GM12878 (cell line): Measurements from ENCODE around the gene VSTM2L. TPM values are rescaled to one million over a fixed set of nuclear protein-coding genes. Genes with fewer than 3 reads are reported as not detected.
"Not testable (repeated sequence)": the region's sequence is repeated elsewhere in the genome, so short reads cannot be mapped to it uniquely, and the experiment has no call there.

Experiments
- ATAC-seq: fragments of 200-7000 bp; cut with Tn5 transposase; 3 replicates; pipeline ENCODE4 v1.9.1; 2020; ENCODE audit warnings: mild to moderate bottlenecking, moderate library complexity
- BruUV-seq: library from RNA; stranded (reverse); fragments of 400-500 nt; replicated peaks from 2 replicates; lab custom pipeline; 2021; lab: Mats Ljungman, UMichigan
- CTCF ChIA-PET: fragments of 300-600 bp; sonication (Branson Sonifier 250); formaldehyde crosslinking; extraction: SDS; loops from one replicate; lab custom pipeline; 2021; ENCODE audit warnings: inconsistent platforms; lab: Yijun Ruan, JAX
- POLR2A ChIA-PET: fragments of 350-600 bp; formaldehyde crosslinking; extraction: SDS; loops from one replicate; lab custom pipeline; 2021; ENCODE audit warnings: inconsistent platforms; lab: Charles Lee
- RAD21 ChIA-PET: fragments of 300-600 bp; sonication (Branson Sonifier 250); formaldehyde crosslinking; loops from one replicate; lab custom pipeline; 2023; ENCODE audit warnings: antibody characterized with exemption; ENCODE audit not compliant: unreplicated experiment; lab: Charles Lee
- SMC1A ChIA-PET: fragments of 300-600 bp; sonication (Branson Sonifier 250); formaldehyde crosslinking; loops from one replicate; lab custom pipeline; 2023; ENCODE audit not compliant: unreplicated experiment, uncharacterized antibody; lab: Charles Lee
- DNase-seq: peaks from one replicate; pipeline ENCODE4 v3.0.0-alpha.2; 2011; ENCODE audit warnings: low read depth, low spot score
- FAIRE-seq: peaks from 3 replicates; lab custom pipeline; 2011; peaks lifted over from hg19 to GRCh38; lab: Jason Lieb, UNC
- H2AFZ ChIP-seq: 2 replicates; pipeline ENCODE4 v1.6.0; 2011; ENCODE audit warnings: low read depth, low read length, control low read depth; ENCODE audit not compliant: control insufficient read depth
- H3K27ac ChIP-seq: 2 replicates; pipeline ENCODE4 v1.5.1; 2011; ENCODE audit warnings: control low read depth; ENCODE audit not compliant: control insufficient read depth, insufficient read depth
- H3K27me3 ChIP-seq, 2 experiments: replicated peaks in 1 of 2; 2 replicates each; pipeline versions ENCODE4 v1.6.0 to v1.6.1; 2011; ENCODE audit warnings: low read length in 1 of 2; ENCODE audit not compliant: control insufficient read depth in 2 of 2, insufficient read depth in 2 of 2
- H3K36me3 ChIP-seq, 2 experiments: 2 replicates each; pipeline ENCODE4 v1.5.1; 2011; ENCODE audit warnings: low read length in 1 of 2; ENCODE audit not compliant: control insufficient read depth in 2 of 2, insufficient read depth in 2 of 2
- H3K4me1 ChIP-seq: 2 replicates; pipeline ENCODE4 v1.6.1; 2011; ENCODE audit warnings: mild to moderate bottlenecking, low read length, moderate library complexity, mixed read lengths; ENCODE audit not compliant: control insufficient read depth, insufficient read depth
- H3K4me2 ChIP-seq: 2 replicates; pipeline ENCODE4 v1.6.0; 2011; ENCODE audit warnings: control low read depth; ENCODE audit not compliant: control insufficient read depth, insufficient read depth
- H3K4me3 ChIP-seq: fragments of 200-600 bp; sonication (generic); 2 replicates; pipeline ENCODE4 v1.5.1; 2016
- H3K79me2 ChIP-seq: 2 replicates; pipeline ENCODE4 v1.6.0; 2011; ENCODE audit warnings: low read length; ENCODE audit not compliant: control insufficient read depth, insufficient read depth
- H3K9ac ChIP-seq: 2 replicates; pipeline ENCODE4 v1.8.0; 2011; ENCODE audit warnings: low read length, control low read depth, mixed read lengths; ENCODE audit not compliant: control insufficient read depth, insufficient read depth
- H3K9me3 ChIP-seq: replicated peaks from 3 replicates; pipeline ENCODE4 v1.5.1; 2011; ENCODE audit warnings: mild to moderate bottlenecking, low read length; ENCODE audit not compliant: control insufficient read depth, insufficient read depth
- H4K20me1 ChIP-seq: 2 replicates; pipeline ENCODE4 v1.6.0; 2011; ENCODE audit not compliant: control insufficient read depth, insufficient read depth
- WGBS: methylation state at CpG from one replicate; pipeline ENCODE4 v1.1.6; 2016; ENCODE audit warnings: low lambda C conversion rate; ENCODE audit not compliant: insufficient replicate concordance, insufficient coverage; ENCODE audit errors: missing lambda C conversion rate; 5-methylcytosine and 5-hydroxymethylcytosine counted together
- in situ Hi-C: fragments of 300-500 bp; cut with MboI; formaldehyde crosslinking; loops from 9 replicates; pipeline ENCODE4 v1.14.3; 2018; ENCODE audit warnings: mixed read lengths
- intact Hi-C: fragments of 100-400 bp; cut with micrococcal nuclease; formaldehyde crosslinking; loops from one replicate; pipeline ENCODE4 v1.14.2; 2022; ENCODE audit not compliant: unreplicated experiment
- polyA plus RNA-seq, 11 experiments: library from polyadenylated mRNA; depleted of rRNA in 4 of 11; unstranded in 6 of 11; stranded (reverse) in 5 of 11; fragments of >200 nt; fragmentation: Nextera tagmentation in 4 of 11; fragmentation: Illumina TruSeq in 1 of 11; extraction: Ambion mirVana in 4 of 11; extraction: Trizol in 1 of 11; gene quantifications; 1 replicate in 1 of 11; 2 replicates in 10 of 11; pipeline versions ENCODE4 v1.2.1 to v1.2.3, GENCODE V29; 2011 to 2016; ENCODE audit warnings: inconsistent platforms in 2 of 11, missing spikeins in 2 of 11, low read depth in 1 of 11
- total RNA-seq, 4 experiments: library from RNA; depleted of rRNA in 3 of 4; stranded (reverse); fragments of >200 nt in 3 of 4; fragmentation: Illumina TruSeq in 1 of 4; extraction: Trizol in 1 of 4; gene quantifications; 2 replicates each; pipeline versions ENCODE4 v1.2.1 to v1.2.3, GENCODE V29; 2013 to 2021
- TF ChIP-seq, protein P1 (sequence below): IDR thresholded peaks from 2 replicates; pipeline ENCODE4 v1.6.1; 2011; ENCODE audit warnings: mild to moderate bottlenecking, low read depth, low read length, moderate library complexity; ENCODE audit not compliant: insufficient replicate concordance

Gene VSTM2L
- total and polyA plus RNA-seq, 10 of the 15 experiments (the other 5 are each of a cell fraction or from before 2014, with no cell fraction given) = 0.05 to 1.5 (median 0.63) TPM; not detected in 2

DNA sequence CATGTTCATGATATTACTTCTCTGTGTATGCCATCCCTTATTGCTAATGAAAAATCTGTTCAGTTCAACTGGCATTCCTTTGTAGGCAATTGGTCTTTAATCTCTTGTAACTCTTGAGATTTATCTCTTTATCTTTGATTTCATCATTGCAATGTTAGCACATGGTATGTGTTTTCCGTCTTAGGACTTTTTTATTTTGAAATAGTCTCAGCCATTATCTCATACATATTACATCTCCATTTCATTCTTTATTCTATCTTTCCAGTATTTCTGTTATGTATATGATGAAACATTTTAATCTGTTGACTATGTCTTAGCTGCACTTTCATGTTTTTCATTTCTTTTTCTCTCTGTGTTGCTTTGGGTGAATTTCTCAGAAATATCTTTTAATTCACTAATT, 58.1 kb downstream of the VSTM2L start:
- H3K4me1 ChIP-seq = no peaks in the 10 kb centered on the region
- H3K9ac ChIP-seq = no peak overlapping the region
- no peaks in the 10 kb centered on the region for H3K36me3 ChIP-seq
- intact Hi-C loops = no loop called here
- in situ Hi-C loops = no loop called here
- ChIA-PET RAD21 (no interaction called here), POLR2A (no interaction called here), SMC1A (no interaction called here), CTCF (no interaction called here)
- no peak for ATAC-seq
- no peak for DNase-seq
- no peak overlapping the region for H3K27ac ChIP-seq
- 56% methylated on average over 1 of the region's 1 CpG for WGBS
- H2AFZ ChIP-seq = no peak overlapping the region
- H3K4me2 ChIP-seq = no peak overlapping the region
- BruUV-seq = no TSS peak
- peak; percentile 13 for FAIRE-seq
- no peak overlapping the region for H3K4me3 ChIP-seq
- no peaks in the 10 kb centered on the region for H4K20me1 ChIP-seq
- TF ChIP-seq, protein P1, sequence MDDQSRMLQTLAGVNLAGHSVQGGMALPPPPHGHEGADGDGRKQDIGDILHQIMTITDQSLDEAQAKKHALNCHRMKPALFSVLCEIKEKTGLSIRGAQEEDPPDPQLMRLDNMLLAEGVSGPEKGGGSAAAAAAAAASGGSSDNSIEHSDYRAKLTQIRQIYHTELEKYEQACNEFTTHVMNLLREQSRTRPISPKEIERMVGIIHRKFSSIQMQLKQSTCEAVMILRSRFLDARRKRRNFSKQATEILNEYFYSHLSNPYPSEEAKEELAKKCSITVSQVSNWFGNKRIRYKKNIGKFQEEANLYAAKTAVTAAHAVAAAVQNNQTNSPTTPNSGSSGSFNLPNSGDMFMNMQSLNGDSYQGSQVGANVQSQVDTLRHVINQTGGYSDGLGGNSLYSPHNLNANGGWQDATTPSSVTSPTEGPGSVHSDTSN = no peak
- H3K9me3 ChIP-seq = no peaks in the 10 kb centered on the region
- no peaks in the 10 kb centered on the region for H3K79me2 ChIP-seq
- no peaks in the 10 kb centered on the region; a peak in 1 of 4 replicates for H3K27me3 ChIP-seq

DNA sequence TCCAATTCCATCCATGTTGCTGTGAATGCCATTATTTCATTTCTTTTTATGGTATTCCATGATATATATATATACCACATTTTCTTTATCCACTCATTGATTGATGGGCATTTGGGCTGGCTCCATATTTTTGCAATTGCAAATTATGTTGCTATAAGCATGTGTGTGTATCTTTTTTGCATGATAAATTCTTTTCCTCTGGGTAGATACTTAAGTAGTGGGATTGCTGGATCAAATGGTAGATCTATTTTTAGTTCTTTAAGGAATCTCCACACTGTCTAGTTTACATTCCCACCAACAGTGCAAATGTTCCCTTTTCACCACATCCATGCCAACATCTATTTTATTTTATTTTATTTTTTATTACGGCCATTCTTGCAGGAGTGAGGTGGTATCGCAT, 60.6 kb downstream of the VSTM2L start:
- H3K36me3 ChIP-seq, SMC1A ChIA-PET, ATAC-seq, H3K4me2 ChIP-seq, H3K4me3 ChIP-seq, H3K27me3 ChIP-seq, FAIRE-seq, H4K20me1 ChIP-seq, BruUV-seq, H3K4me1 ChIP-seq, H3K9ac ChIP-seq, CTCF ChIA-PET, H3K9me3 ChIP-seq, DNase-seq, H3K27ac ChIP-seq, intact Hi-C loops, H3K79me2 ChIP-seq, H2AFZ ChIP-seq, POLR2A ChIA-PET, in situ Hi-C loops, RAD21 ChIA-PET: not testable (repeated sequence)
- WGBS = 98% methylated on average over 2 of the region's 2 CpGs
